ENCODE data around the gene CEP135.

CEP135 gene

GRCh38 chr4:55928846-55929245, 19.9 kb upstream of the CEP135 start:
- H3K79me2 ChIP-seq (ENCODE audit: insufficient read depth, low read length): no peaks in the 10 kb centered on the region
- TF ChIP-seq, protein P1, sequence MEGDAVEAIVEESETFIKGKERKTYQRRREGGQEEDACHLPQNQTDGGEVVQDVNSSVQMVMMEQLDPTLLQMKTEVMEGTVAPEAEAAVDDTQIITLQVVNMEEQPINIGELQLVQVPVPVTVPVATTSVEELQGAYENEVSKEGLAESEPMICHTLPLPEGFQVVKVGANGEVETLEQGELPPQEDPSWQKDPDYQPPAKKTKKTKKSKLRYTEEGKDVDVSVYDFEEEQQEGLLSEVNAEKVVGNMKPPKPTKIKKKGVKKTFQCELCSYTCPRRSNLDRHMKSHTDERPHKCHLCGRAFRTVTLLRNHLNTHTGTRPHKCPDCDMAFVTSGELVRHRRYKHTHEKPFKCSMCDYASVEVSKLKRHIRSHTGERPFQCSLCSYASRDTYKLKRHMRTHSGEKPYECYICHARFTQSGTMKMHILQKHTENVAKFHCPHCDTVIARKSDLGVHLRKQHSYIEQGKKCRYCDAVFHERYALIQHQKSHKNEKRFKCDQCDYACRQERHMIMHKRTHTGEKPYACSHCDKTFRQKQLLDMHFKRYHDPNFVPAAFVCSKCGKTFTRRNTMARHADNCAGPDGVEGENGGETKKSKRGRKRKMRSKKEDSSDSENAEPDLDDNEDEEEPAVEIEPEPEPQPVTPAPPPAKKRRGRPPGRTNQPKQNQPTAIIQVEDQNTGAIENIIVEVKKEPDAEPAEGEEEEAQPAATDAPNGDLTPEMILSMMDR (IDR thresholded peaks at IDR 0.05; ENCODE audit: borderline replicate concordance, extremely low read depth, low read length, poor library complexity, severe bottlenecking): no peak
- TF ChIP-seq EZH2 (IDR thresholded peaks at IDR 0.05; ENCODE audit: borderline replicate concordance, low read depth, low read length, severe bottlenecking): no peak
- no peak overlapping the region for H3K27ac ChIP-seq (ENCODE audit: low read length)
- H3K4me2 ChIP-seq (ENCODE audit: insufficient read depth, low read length): no peak overlapping the region
- no peaks in the 10 kb centered on the region for H4K20me1 ChIP-seq (ENCODE audit: insufficient read depth, low read length)
- no peak for DNase-seq
- no peak overlapping the region for H3K9ac ChIP-seq (ENCODE audit: low read depth, low read length)
- no peak for ATAC-seq (ENCODE audit: insufficient read depth, low read depth)
- H3K9me3 ChIP-seq (ENCODE audit: insufficient read depth, low read length, severe bottlenecking): no peaks in the 10 kb centered on the region
- no peaks in the 10 kb centered on the region for H3K27me3 ChIP-seq (ENCODE audit: insufficient read depth, low read length, poor library complexity)
- H3K4me3 ChIP-seq (ENCODE audit: low read depth in 1 of 2, low read length in 2 of 2): no peak overlapping the region
- no peaks in the 10 kb centered on the region for H3K4me1 ChIP-seq (ENCODE audit: insufficient read depth, low read length)
- no peak overlapping the region for H2AFZ ChIP-seq (ENCODE audit: low read depth, low read length)
- H3K36me3 ChIP-seq (ENCODE audit: insufficient read depth, low read length): no peaks in the 10 kb centered on the region

- no peaks in the 10 kb centered on the region for H3K4me1 ChIP-seq (ENCODE audit: insufficient read depth, low read length)
- H3K79me2 ChIP-seq (ENCODE audit: insufficient read depth, low read length): no peaks in the 10 kb centered on the region
- H3K9ac ChIP-seq (ENCODE audit: low read depth, low read length): no peak overlapping the region
- ATAC-seq (ENCODE audit: insufficient read depth, low read depth) (peak; percentile 55; the same call in 2 of the 3 replicates), DNase-seq (no peak)
- H4K20me1 ChIP-seq (ENCODE audit: insufficient read depth, low read length): no peaks in the 10 kb centered on the region
- no peak overlapping the region for H3K4me2 ChIP-seq (ENCODE audit: insufficient read depth, low read length)
- H3K4me3 ChIP-seq (ENCODE audit: low read depth in 1 of 2, low read length in 2 of 2): no peak overlapping the region
- no peaks in the 10 kb centered on the region for H3K36me3 ChIP-seq (ENCODE audit: insufficient read depth, low read length)
- H3K9me3 ChIP-seq (ENCODE audit: insufficient read depth, low read length, severe bottlenecking): no peaks in the 10 kb centered on the region
- no peak for TF ChIP-seq EZH2 (IDR thresholded peaks at IDR 0.05; ENCODE audit: borderline replicate concordance, low read depth, low read length, severe bottlenecking)
- TF ChIP-seq, protein P1 (IDR thresholded peaks at IDR 0.05; ENCODE audit: borderline replicate concordance, extremely low read depth, low read length, poor library complexity, severe bottlenecking): no peak
- H2AFZ ChIP-seq (ENCODE audit: low read depth, low read length): no peak overlapping the region
- no peak overlapping the region for H3K27ac ChIP-seq (ENCODE audit: low read length)
- H3K27me3 ChIP-seq (ENCODE audit: insufficient read depth, low read length, poor library complexity): no peaks in the 10 kb centered on the region
Observed at GRCh38 chr4:55931043-55931442, 17.7 kb upstream of the CEP135 start.

GRCh38 chr4:55931833-55932232, 16.9 kb upstream of the CEP135 start:
- H4K20me1 ChIP-seq (ENCODE audit: insufficient read depth, low read length): no peaks in the 10 kb centered on the region
- H3K9ac ChIP-seq (ENCODE audit: low read depth, low read length): no peak overlapping the region
- no peak overlapping the region for H3K4me2 ChIP-seq (ENCODE audit: insufficient read depth, low read length)
- H3K27me3 ChIP-seq (ENCODE audit: insufficient read depth, low read length, poor library complexity): no peaks in the 10 kb centered on the region
- DNase-seq: no peak
- no peaks in the 10 kb centered on the region for H3K79me2 ChIP-seq (ENCODE audit: insufficient read depth, low read length)
- H2AFZ ChIP-seq (ENCODE audit: low read depth, low read length): no peak overlapping the region
- H3K27ac ChIP-seq (ENCODE audit: low read length): no peak overlapping the region
- H3K9me3 ChIP-seq (ENCODE audit: insufficient read depth, low read length, severe bottlenecking): no peaks in the 10 kb centered on the region
- no peak for TF ChIP-seq EZH2 (IDR thresholded peaks at IDR 0.05; ENCODE audit: borderline replicate concordance, low read depth, low read length, severe bottlenecking)
- TF ChIP-seq, protein P1 (IDR thresholded peaks at IDR 0.05; ENCODE audit: borderline replicate concordance, extremely low read depth, low read length, poor library complexity, severe bottlenecking): no peak
- no peaks in the 10 kb centered on the region for H3K4me1 ChIP-seq (ENCODE audit: insufficient read depth, low read length)
- no peak overlapping the region for H3K4me3 ChIP-seq (ENCODE audit: low read depth in 1 of 2, low read length in 2 of 2)
- no peak for ATAC-seq (ENCODE audit: insufficient read depth, low read depth)
- H3K36me3 ChIP-seq (ENCODE audit: insufficient read depth, low read length): no peaks in the 10 kb centered on the region

GRCh38 chr4:55932511-55932910, 16.2 kb upstream of the CEP135 start:
- no peaks in the 10 kb centered on the region for H3K79me2 ChIP-seq (ENCODE audit: insufficient read depth, low read length)
- H2AFZ ChIP-seq (ENCODE audit: low read depth, low read length): no peak overlapping the region
- H3K4me3 ChIP-seq (ENCODE audit: low read depth in 1 of 2, low read length in 2 of 2): no peak overlapping the region
- H3K4me2 ChIP-seq (ENCODE audit: insufficient read depth, low read length): no peak overlapping the region
- no peaks in the 10 kb centered on the region for H3K36me3 ChIP-seq (ENCODE audit: insufficient read depth, low read length)
- H3K9me3 ChIP-seq (ENCODE audit: insufficient read depth, low read length, severe bottlenecking): no peaks in the 10 kb centered on the region
- no peak overlapping the region for H3K9ac ChIP-seq (ENCODE audit: low read depth, low read length)
- no peak for ATAC-seq (ENCODE audit: insufficient read depth, low read depth)
- H3K27me3 ChIP-seq (ENCODE audit: insufficient read depth, low read length, poor library complexity): no peaks in the 10 kb centered on the region
- H3K4me1 ChIP-seq (ENCODE audit: insufficient read depth, low read length): no peaks in the 10 kb centered on the region
- H4K20me1 ChIP-seq (ENCODE audit: insufficient read depth, low read length): no peaks in the 10 kb centered on the region
- DNase-seq: no peak
- TF ChIP-seq, protein P1 (IDR thresholded peaks at IDR 0.05; ENCODE audit: borderline replicate concordance, extremely low read depth, low read length, poor library complexity, severe bottlenecking): no peak
- no peak for TF ChIP-seq EZH2 (IDR thresholded peaks at IDR 0.05; ENCODE audit: borderline replicate concordance, low read depth, low read length, severe bottlenecking)
- H3K27ac ChIP-seq (ENCODE audit: low read length): no peak overlapping the region
